GM19099 (cell line): ENCODE results near the gene KLHDC7B.
A peak's percentile ranks its signal among the peaks of the same experiment; 100 is the strongest.

ENCODE experiments used
- POLR2A ChIP-seq: IDR thresholded peaks from 3 replicates; pipeline ENCODE4 v1.6.1; 2011; ENCODE audit warnings: low read depth; ENCODE audit not compliant: insufficient read length; ENCODE audit errors: extremely low read depth

The KLHDC7B gene

GRCh38 chr22:50545522-50546325, at the start of gene KLHDC7B:
Gene KLHDC7B, plus strand, starts transcription at chr22:50545899. Its CDS starts 345 bp downstream, at chr22:50546244.
- TF ChIP-seq POLR2A = no peak

- no peak for TF ChIP-seq POLR2A
Measured at GRCh38 chr22:50497093-50497492, 48.6 kb upstream of the KLHDC7B start.

DNA sequence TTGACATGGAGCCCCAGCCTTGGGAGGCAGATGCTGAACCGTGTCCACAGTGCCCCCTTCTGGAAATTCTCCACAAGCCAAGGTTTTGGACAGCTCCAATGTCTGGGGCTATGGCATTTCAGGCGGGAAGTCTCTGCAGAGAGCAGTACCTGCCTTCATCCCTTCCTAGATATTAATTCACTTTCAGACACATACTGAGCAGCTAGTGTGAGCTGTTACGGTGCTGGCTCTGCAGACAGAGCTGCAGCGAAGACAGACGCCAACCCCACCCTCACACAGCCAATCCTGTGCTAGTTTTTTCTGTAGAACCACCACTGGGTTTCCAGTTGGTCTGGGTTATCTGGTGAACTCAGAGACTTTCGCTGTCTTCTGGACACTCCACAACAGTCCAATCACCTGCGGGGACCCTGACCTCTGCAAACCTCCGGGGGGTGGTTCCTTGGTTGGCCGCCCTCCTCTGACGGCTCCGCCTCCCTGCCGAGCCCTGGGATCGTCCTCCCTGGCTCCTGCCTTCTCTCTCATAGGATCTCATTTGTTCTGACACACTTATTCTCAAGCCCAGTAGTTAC, 47.3 kb upstream of the KLHDC7B start:
- no peak for TF ChIP-seq POLR2A

DNA sequence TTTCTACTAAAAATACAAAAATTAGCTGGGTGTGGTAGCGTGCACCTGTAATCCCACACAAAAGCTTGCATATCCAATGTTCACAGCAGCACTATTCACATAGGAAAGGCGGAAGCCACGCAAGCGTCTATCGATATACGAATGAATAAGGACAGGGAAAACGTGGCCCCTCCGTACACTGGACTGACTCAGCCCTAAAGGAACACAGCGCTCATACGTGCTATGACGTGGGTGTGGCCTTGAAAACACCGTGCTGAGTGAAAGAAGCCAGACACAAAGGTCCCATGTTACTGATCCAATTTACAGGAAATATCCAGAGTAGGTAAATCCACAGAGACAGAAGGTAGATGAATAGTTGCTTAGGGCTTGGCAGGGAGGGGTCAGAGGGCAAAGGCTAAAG, 45.2 kb upstream of the KLHDC7B start:
- no peak for TF ChIP-seq POLR2A

GRCh38 chr22:50502096-50502495, 43.6 kb upstream of the KLHDC7B start:
- TF ChIP-seq POLR2A = no peak

DNA sequence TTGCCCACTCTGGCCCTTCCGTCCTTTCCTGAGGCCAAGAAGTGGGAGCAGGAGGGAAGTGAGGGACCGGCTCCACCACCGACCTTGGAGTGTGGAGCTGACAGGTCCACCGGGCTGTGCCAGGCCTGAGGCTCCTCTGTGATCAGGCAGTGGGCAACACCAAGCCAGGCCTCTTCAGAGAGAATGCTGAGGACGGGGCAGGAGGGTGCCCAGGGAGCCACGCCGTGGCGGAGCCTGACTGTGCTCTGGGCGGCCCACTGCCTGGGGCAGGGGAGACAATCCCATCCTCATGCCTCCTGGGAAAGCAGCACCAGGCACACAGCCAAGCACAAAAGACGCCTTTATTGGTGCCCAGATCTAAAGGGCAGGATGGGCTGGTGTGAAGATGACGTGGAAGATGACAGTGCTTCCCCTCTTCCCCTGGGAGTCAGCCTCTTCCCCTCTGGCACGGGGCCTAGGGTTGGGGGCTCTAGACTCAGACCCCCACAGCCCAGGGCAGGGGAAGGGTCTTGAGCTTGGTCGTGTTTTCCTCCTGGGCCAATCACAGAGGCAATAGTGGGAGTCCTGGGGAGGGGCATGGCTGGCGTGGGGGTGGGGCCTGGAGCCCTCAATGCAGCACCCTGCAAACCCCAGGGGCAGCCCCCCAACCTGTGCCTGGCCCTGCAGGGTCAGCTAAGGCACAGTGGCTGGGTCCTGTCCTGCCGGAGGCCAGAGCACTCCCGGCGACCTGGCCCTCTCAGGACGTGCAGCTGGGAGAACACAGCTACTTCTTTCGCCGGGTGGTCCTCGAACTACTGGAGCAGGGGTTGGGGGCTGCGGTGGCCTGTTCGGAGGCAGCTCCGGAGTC, 42.8 kb upstream of the KLHDC7B start:
- TF ChIP-seq POLR2A = no peak

- no peak for TF ChIP-seq POLR2A
Measured at GRCh38 chr22:50503475-50504145, 42.1 kb upstream of the KLHDC7B start.

GRCh38 chr22:50504369-50505211, 41.1 kb upstream of the KLHDC7B start:
- TF ChIP-seq POLR2A = no peak

- no peak for TF ChIP-seq POLR2A
Measured at GRCh38 chr22:50505276-50505775, 40.4 kb upstream of the KLHDC7B start.

- no peak for TF ChIP-seq POLR2A
Measured at GRCh38 chr22:50505776-50506610, 39.7 kb upstream of the KLHDC7B start.

DNA sequence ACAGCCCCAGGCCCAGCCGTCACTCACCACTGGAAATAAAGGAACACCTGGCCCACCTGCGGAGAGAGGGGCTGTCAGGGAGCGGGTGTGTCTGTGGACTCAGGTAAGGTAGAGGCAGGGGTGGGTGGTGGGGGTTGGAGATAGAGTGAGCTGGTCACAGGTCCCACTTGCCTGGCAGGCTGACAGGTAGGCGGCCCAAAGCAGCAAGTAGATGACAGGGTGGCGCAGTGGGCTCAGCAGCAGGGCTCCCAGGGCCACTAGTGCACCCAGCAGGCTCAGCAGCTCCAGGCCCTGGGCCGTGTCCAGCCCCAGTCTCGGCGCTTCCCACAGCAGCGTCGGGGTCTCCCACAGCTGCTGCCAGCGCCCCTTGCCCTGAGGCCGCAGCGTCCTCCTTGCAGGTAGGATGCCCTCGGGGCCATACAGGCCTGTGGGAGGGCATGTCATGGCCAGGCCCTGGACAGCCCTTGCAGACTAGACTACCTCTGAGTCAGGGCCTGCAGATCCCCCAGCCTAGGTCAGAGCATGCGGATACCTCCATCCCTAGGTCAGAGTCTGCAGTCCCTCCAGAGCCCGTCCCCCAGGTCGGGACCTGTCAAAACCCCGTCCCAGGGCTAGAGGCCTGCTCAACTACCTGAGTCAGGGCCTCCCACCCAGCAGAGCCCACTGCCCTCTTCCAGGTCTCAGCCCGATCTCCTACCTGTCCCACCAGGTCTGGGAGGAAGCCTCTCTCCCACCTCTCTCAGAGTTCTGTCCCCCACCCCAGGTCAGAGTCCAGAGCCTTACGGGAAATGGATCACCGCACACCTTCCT, 38.9 kb upstream of the KLHDC7B start:
- no peak for TF ChIP-seq POLR2A

GRCh38 chr22:50507421-50507990, 38.2 kb upstream of the KLHDC7B start, which contains the start of gene LMF2:
Gene LMF2, minus strand, starts transcription at chr22:50507702. Its CDS starts 27 bp downstream, at chr22:50507675.
- peak; percentile 77 for TF ChIP-seq POLR2A
